HG03097 (cell line): ENCODE results near the gene BIVM.

Experiments used
- ATAC-seq: cut with Tn5 transposase; IDR thresholded peaks from one replicate; pipeline ENCODE4 v1.9.1; 2021; ENCODE audit not compliant: unreplicated experiment, low FRiP score

Gene BIVM

DNA sequence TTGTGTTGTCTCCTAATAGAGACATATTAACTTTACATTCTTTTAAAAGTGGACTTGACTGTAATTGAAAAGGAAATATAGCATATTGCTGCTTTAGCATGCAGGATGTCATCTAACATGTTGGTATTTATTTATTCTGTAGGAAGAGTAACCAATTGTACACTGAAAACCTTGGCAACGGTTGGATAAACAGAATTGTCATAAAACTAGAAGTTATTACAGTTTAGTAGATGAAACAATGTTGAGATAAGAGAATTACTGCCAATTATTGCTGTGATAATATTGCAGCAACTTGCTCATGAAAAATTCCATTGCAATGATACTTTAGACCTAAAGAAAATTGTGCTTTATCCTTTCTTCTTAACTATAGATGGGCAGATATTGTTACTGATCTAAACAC is 39.4 kb downstream of the BIVM start:
- ATAC-seq = no peak

DNA sequence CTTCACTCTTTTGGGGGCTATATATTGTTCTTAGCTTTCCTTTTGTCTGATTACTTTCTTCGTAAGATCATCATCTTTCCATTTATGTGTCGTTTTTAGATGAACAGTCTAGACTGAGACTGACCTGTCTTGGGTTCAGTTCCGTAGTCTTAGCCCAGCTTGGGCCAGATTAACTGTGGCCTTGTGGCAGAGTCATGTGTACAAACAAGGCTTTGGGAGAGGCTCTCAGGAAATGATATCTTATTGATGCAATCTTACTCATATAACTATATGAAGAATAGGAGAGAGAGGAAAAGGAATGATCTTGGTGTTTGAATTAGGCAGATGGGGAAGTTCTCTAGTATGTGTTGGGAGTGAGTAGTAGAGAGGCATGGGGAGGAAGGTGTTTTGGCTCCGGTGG is 40.1 kb downstream of the BIVM start:
- no peak for ATAC-seq

DNA sequence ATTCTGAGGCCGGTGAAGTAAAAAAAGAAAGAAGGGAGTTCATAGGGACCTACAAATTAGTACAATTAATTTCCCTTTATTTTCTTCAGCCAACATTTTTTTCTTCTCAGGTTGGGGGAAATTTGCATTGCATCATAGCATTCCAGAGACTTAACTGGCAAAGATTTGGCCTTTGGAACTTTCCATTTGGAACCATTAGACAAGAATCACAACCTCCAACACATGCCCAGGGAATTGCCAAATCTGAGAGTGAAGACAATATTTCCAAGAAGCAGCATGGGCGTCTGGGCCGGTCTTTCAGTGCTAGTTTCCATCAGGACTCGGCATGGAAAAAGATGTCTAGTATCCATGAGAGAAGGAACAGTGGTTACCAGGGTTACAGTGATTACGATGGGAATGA is 40.5 kb downstream of the BIVM start:
- no peak for ATAC-seq

DNA sequence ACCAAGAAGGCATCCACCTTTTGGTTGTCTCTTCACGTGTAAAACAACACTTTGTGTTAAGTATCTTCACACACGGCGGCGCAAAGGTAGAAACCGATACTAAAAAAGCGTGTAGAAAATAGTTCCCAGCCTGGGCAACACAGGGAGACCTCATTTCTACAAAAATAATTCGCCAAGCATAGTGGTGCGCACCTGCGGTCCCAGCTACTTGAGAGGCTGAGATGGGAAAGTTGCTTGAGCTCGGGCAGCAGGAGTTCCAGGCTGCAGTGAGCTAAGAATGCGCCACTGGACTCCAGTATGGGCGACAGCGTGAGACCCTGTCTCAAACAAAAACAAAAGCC is 46.3 kb downstream of the BIVM start:
- peak; percentile 22 for ATAC-seq

GRCh38 chr13:102845630-102846260 is 46.8 kb downstream of the BIVM start, which contains the start of gene ERCC5:
Gene ERCC5 (plus strand): TSS chr13:102846032. CDS start chr13:102846267, 235 bp downstream.
- ATAC-seq = peak; percentile 88

GRCh38 chr13:102846261-102847015 is 47.5 kb downstream of the BIVM start:
- ATAC-seq = peak; percentile 33

GRCh38 chr13:102847272-102848234 is 48.6 kb downstream of the BIVM start:
- no peak for ATAC-seq

DNA sequence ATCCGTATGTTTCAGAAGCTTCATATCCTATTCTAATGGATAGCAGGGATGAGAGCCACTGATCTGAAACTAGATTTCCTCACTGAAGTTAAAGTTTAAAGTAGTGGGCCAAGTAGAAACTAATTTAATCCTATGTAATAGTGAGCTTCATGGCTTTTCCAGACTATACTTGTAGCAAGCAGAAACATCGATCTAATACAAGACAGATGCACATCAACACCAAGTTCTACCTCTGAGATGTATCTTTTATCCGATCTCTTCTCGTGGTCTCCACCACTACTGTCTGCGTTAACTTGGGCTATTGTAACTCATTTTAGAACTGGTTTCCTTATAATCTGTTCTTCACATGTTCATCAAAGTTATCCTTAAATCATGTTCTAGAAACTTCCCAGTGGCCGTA is 50.0 kb downstream of the BIVM start:
- no peak for ATAC-seq

DNA sequence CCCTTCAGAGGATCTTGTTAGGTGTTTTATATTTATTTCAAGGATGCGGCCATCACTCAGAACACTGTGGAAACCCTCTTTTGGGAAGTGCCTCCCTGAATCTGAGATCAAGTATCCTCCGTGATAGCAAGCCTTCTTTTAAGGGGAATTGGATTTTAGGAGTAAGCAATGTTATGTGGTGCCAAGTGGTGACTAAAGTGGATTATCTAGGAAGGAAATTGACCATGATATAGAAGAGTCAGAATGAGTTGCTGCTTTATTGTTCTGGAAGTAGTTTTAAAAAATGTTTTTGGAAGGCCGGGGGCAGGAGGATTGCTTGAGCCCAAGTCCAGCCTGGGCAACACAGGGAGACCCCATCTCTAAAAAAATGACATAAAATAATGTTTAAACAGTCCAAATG is 53.6 kb downstream of the BIVM start:
- ATAC-seq = no peak

DNA sequence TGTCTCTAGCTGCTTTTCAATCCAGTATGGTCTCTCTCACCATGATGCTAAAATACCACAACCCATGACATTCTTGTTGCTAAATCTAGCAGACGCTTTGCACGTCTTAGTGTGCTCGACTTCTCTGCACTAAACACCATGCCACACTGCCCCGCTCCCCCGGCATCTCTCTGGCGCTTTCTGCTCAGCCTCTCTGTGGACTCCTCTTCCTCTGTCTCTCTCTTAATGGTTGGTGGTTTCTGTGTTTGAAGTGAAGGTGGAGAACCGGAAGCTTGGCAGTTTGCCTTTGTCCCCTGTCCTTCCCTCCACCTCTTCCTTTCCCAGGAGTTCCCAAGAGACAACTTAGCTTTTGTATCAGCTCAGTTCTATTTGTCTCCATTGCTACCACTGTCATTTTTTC is 55.8 kb downstream of the BIVM start:
- no peak for ATAC-seq

GRCh38 chr13:102856557-102856956 is 57.6 kb downstream of the BIVM start:
- ATAC-seq = no peak

DNA sequence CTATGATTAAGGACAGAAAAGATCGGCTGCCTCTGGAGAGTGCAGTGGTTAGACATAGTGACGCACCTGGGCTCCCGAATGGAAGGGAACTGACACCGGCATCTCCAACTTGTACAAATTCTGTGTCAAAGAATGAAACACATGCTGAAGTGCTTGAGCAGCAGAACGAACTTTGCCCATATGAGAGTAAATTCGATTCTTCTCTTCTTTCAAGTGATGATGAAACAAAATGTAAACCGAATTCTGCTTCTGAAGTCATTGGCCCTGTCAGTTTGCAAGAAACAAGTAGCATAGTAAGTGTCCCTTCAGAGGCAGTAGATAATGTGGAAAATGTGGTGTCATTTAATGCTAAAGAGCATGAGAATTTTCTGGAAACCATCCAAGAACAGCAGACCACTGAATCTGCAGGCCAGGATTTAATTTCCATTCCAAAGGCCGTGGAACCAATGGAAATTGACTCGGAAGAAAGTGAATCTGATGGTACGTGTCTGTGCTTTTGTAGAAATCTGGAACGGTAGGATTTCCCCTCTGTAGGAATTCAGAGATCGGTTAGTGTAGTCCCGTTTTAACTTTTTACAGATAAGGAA is 63.8 kb downstream of the BIVM start:
- no peak for ATAC-seq

GRCh38 chr13:102863590-102863989 is 64.7 kb downstream of the BIVM start:
- no peak for ATAC-seq

- ATAC-seq = no peak
Observed at GRCh38 chr13:102868366-102868936, 69.5 kb downstream of the BIVM start.

DNA sequence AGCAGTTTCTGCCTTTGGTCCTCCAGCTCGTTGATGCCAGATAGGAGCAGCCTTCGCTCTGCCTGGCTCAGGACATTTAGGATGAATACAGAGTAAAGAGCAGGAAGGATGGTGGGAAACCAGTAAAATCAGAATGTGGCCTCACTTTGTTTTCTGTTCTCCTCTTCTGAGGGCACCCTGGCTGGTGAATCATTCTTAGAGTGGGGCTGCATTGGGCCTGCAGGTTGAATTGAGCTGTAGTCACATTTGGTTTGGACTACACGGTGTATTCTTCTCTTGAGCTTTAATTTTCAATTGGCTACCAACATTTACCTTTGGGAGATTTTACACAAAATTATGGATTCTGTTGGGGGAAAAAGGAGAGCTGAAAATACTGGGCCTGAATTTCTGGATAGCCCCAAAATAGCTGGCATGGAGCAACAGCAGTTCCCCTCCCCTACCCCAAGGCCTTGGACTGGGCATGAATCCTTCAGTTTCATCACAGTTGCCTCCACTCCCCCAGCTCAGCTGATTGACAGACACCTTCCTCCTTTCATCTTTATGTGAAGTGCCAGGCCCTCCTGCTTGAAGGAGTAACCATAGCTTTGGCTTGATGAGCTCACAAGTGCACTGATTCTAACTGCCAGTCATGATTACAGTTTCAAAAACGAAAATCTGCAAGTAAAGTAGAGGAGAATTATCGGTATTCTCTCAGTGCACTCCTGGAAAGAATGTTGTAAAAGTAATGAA is 71.2 kb downstream of the BIVM start:
- peak; percentile 15 for ATAC-seq

- peak; percentile 76 for ATAC-seq
Observed at GRCh38 chr13:102870677-102871415, 71.9 kb downstream of the BIVM start.

DNA sequence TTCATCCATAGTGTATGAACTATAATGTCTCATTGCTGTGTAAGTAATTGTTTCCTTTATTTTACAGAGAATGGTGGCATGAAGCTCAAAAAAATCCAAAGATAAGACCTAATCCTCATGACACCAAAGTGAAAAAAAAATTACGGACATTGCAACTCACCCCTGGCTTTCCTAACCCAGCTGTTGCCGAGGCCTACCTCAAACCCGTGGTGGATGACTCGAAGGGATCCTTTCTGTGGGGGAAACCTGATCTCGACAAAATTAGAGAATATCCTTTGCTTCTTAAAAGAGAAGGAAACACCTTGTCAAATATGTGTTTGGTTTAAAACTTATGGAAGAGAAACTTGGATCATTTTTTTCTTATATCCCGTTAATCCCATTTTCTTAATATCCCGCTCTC is 73.2 kb downstream of the BIVM start:
- no peak for ATAC-seq

DNA sequence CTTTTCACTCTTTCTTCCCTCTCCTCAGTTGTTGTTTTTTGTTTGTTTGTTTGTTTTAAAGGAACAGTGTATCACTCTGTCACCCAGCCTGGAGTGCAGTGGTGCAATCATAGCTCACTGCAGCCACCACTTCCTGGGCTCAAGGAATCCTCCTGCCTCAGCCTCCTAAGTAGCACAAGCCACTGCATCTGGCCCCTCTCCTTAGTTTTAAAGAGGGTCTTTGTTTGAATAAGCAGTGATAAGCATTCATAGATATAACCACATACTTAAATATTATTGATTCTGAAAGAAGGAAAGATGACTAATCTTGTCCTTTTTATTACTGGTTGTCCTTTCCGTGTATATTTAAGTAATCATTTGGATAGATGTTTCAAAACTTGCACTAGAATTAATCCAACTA is 73.6 kb downstream of the BIVM start:
- ATAC-seq = no peak

GRCh38 chr13:102873653-102874052 is 74.7 kb downstream of the BIVM start:
- no peak for ATAC-seq
